ENCODE results near the gene LYL1.

Gene LYL1

GRCh38 chr19:13093407-13094105, 9.1 kb downstream of the LYL1 start:
- peak; percentile 74 for DNase-seq

GRCh38 chr19:13092606-13093235, 9.9 kb downstream of the LYL1 start:
- DNase-seq, result no peak

GRCh38 chr19:13092158-13092543, 10.5 kb downstream of the LYL1 start:
- DNase-seq, result no peak

GRCh38 chr19:13091400-13092157, 11.1 kb downstream of the LYL1 start:
- peak; percentile 76 for DNase-seq

- no peak for DNase-seq
Observed at GRCh38 chr19:13090511-13091231, 12.0 kb downstream of the LYL1 start.

GRCh38 chr19:13089857-13090507, 12.7 kb downstream of the LYL1 start:
- DNase-seq, result no peak

- DNase-seq, result no peak
Observed at GRCh38 chr19:13089139-13089856, 13.4 kb downstream of the LYL1 start.

- DNase-seq, result no peak
Observed at GRCh38 chr19:13087795-13088537, 14.7 kb downstream of the LYL1 start.

- no peak for DNase-seq
Observed at GRCh38 chr19:13087295-13087694, 15.4 kb downstream of the LYL1 start.

GRCh38 chr19:13086341-13086740, 16.3 kb downstream of the LYL1 start:
- DNase-seq, result no peak

- DNase-seq, result no peak
Observed at GRCh38 chr19:13085666-13086065, 17.0 kb downstream of the LYL1 start.

GRCh38 chr19:13083627-13084026, 19.0 kb downstream of the LYL1 start:
- no peak for DNase-seq

GRCh38 chr19:13083008-13083404, 19.7 kb downstream of the LYL1 start:
- DNase-seq, result no peak

- DNase-seq, result no peak
Observed at GRCh38 chr19:13082192-13083007, 20.3 kb downstream of the LYL1 start.

- no peak for DNase-seq
Observed at GRCh38 chr19:13079542-13079986, 23.1 kb downstream of the LYL1 start.

- no peak for DNase-seq
Observed at GRCh38 chr19:13078897-13079541, 23.6 kb downstream of the LYL1 start.

GRCh38 chr19:13078381-13078780, 24.3 kb downstream of the LYL1 start:
- DNase-seq, result no peak

- no peak for DNase-seq
Observed at GRCh38 chr19:13077240-13077639, 25.4 kb downstream of the LYL1 start.

- no peak for DNase-seq
Observed at GRCh38 chr19:13076787-13077186, 25.9 kb downstream of the LYL1 start.
